Right cardiac atrium (tissue), 5 donors: ENCODE data around the gene RABAC1. TPM values are rescaled to one million over a fixed set of nuclear protein-coding genes. Genes with fewer than 3 reads are reported as not detected.

Experiments
- ATAC-seq, 2 donors: fragments of 200-7000 bp; cut with Tn5 transposase; one replicate each; pipeline versions ENCODE4 v1.8.0 to v1.9.1; 2020; ENCODE audit warnings: moderate library complexity in 2 of 2, mild to moderate bottlenecking in 1 of 2
- DNase-seq, 3 donors: peaks; one replicate each; pipeline ENCODE4 v3.0.0-alpha.2; 2020
- H3K27ac ChIP-seq: one replicate; pipeline ENCODE4 v1.5.1; 2013; ENCODE audit warnings: mild to moderate bottlenecking, low read length, control low read depth, moderate library complexity
- H3K27me3 ChIP-seq: one replicate; pipeline ENCODE4 v1.6.1; 2013; ENCODE audit not compliant: control insufficient read depth, insufficient read depth
- H3K4me1 ChIP-seq: one replicate; pipeline ENCODE4 v1.6.1; 2013; ENCODE audit warnings: low read length; ENCODE audit not compliant: control insufficient read depth, insufficient read depth
- H3K4me3 ChIP-seq: one replicate; pipeline ENCODE4 v1.5.1; 2013; ENCODE audit warnings: low read length, control low read depth
- H3K9me3 ChIP-seq: one replicate; pipeline ENCODE4 v1.6.1; 2013; ENCODE audit warnings: low read length; ENCODE audit not compliant: control insufficient read depth
- WGBS: extraction: QIAGEN DNeasy Blood & Tissue Kit; methylation state at CpG from one replicate; pipeline ENCODE4 v1.1.7; 2013; 5-methylcytosine and 5-hydroxymethylcytosine counted together
- intact Hi-C, 4 donors: fragments of 100-400 bp; cut with DNase I; formaldehyde crosslinking; loops; one replicate each; pipeline versions ENCODE4 v1.11.0 to v1.14.0; 2022 to 2023
- polyA plus RNA-seq: library from polyadenylated mRNA; stranded (reverse); fragments of 200-250 nt; gene quantifications from one replicate; pipeline ENCODE4 v1.2.3, GENCODE V29; 2013
- total RNA-seq, 4 donors: library from RNA; stranded (reverse); fragmentation: NEBNext Ultra II Directional; extraction: Animal tissue kit (Norgen Biotek cat#: 25700); gene quantifications; one replicate each; pipeline ENCODE4 v1.2.1, GENCODE V29; 2021
- donor health status: healthy with polysubstance abuse.
- donor health status: DM: no; HTN: yes; CAD: no.
- donor health status: DM: no; HTN: no; CAD: no.
- donor health status: DM: no; HTN: yes; CAD: no; lungs with severe emphysema.
- donor health status: DM: yes; HTN: yes; CAD: no.

RABAC1 gene
- total and polyA plus RNA-seq, 5 donors = 79.6 to 140 (median 94.4) TPM

- intact Hi-C loops = no loop called here
- WGBS = 75% methylated on average over 5 of the region's 5 CpGs
- no peaks in the 10 kb centered on the region for H3K4me1 ChIP-seq
- H3K27ac ChIP-seq = no peak overlapping the region
- no peak overlapping the region for H3K4me3 ChIP-seq
- peak in 1 of 3 donors; percentile 14 for DNase-seq
- no peak for ATAC-seq
- no peaks in the 10 kb centered on the region for H3K9me3 ChIP-seq
- H3K27me3 ChIP-seq = no peaks in the 10 kb centered on the region
These were observed 6.0 kb upstream of the RABAC1 start for GRCh38 chr19:41965106-41965505.

GRCh38 chr19:41960973-41961372, 1.9 kb upstream of the RABAC1 start:
- WGBS = 95% methylated on average over 5 of the region's 5 CpGs
- Histone ChIP-seq H3K27ac (no peak overlapping the region), H3K4me3 (no peak overlapping the region), H3K4me1 (no peaks in the 10 kb centered on the region), H3K27me3 (no peaks in the 10 kb centered on the region), H3K9me3 (no peaks in the 10 kb centered on the region)
- intact Hi-C loops = no loop called here
- ATAC-seq = no peak
- no peak for DNase-seq

GRCh38 chr19:41958367-41959055, 610 bp downstream of the RABAC1 start:
- under 1% methylated on average over 43 of the region's 43 CpGs for WGBS
- Histone ChIP-seq H3K4me3 (peak overlapping the region; percentile 77), H3K4me1 (no peaks in the 10 kb centered on the region), H3K27me3 (no peaks in the 10 kb centered on the region), H3K27ac (peak overlapping the region; percentile 85), H3K9me3 (no peaks in the 10 kb centered on the region)
- DNase-seq = peak; percentile 90 to 94 (median 94)
- peak; percentile 87 to 89 for ATAC-seq
- intact Hi-C loops = no loop called here

- ATAC-seq (peak; percentile 62 to 68), DNase-seq (peak; percentile 59 to 85 (median 77))
- Histone ChIP-seq H3K9me3 (no peaks in the 10 kb centered on the region), H3K27ac (no peak overlapping the region), H3K4me1 (no peaks in the 10 kb centered on the region), H3K4me3 (peak overlapping the region; percentile 77), H3K27me3 (no peaks in the 10 kb centered on the region)
- 16% methylated on average over 10 of the region's 10 CpGs for WGBS
- intact Hi-C loops = no loop called here
These were observed 1.2 kb downstream of the RABAC1 start for GRCh38 chr19:41957838-41958366.

- Histone ChIP-seq H3K27ac (no peak overlapping the region), H3K27me3 (no peaks in the 10 kb centered on the region), H3K4me1 (no peaks in the 10 kb centered on the region), H3K9me3 (no peaks in the 10 kb centered on the region), H3K4me3 (no peak overlapping the region)
- DNase-seq (peak in 1 of 3 donors; percentile 38), ATAC-seq (no peak)
- WGBS = 77% methylated on average over 11 of the region's 11 CpGs
- intact Hi-C loops = no loop called here
These were observed 1.8 kb downstream of the RABAC1 start for GRCh38 chr19:41957161-41957837.

GRCh38 chr19:41956621-41957020, 2.5 kb downstream of the RABAC1 start:
- no peaks in the 10 kb centered on the region for H3K27me3 ChIP-seq
- no peak overlapping the region for H3K4me3 ChIP-seq
- no peaks in the 10 kb centered on the region for H3K4me1 ChIP-seq
- peak in 1 of 3 donors; percentile 46 for DNase-seq
- no peaks in the 10 kb centered on the region for H3K9me3 ChIP-seq
- no peak for ATAC-seq
- H3K27ac ChIP-seq = no peak overlapping the region
- WGBS = 87% methylated on average over 13 of the region's 13 CpGs
- intact Hi-C loops = no loop called here

- no peak overlapping the region for H3K27ac ChIP-seq
- no peak for ATAC-seq
- 58% methylated on average over 7 of the region's 7 CpGs for WGBS
- no peaks in the 10 kb centered on the region for H3K27me3 ChIP-seq
- intact Hi-C loops = no loop called here
- peak in 1 of 3 donors; percentile 50 for DNase-seq
- no peak overlapping the region for H3K4me3 ChIP-seq
- no peaks in the 10 kb centered on the region for H3K9me3 ChIP-seq
- H3K4me1 ChIP-seq = no peaks in the 10 kb centered on the region
These were observed 3.6 kb downstream of the RABAC1 start for GRCh38 chr19:41955521-41955920.

- no peak overlapping the region for H3K4me3 ChIP-seq
- peak; percentile 76 to 90 (median 90) for DNase-seq
- H3K27ac ChIP-seq = no peak overlapping the region
- intact Hi-C loops = loop anchor here in 2 of 4 donors (5.0 kb wide), 1 partner anchor 79 kb away; no protein-coding TSS in a partner anchor
- H3K27me3 ChIP-seq = no peaks in the 10 kb centered on the region
- 3% methylated on average over 12 of the region's 12 CpGs for WGBS
- H3K4me1 ChIP-seq = no peaks in the 10 kb centered on the region
- H3K9me3 ChIP-seq = no peaks in the 10 kb centered on the region
- ATAC-seq = peak; percentile 56 to 71
These were observed 7.4 kb downstream of the RABAC1 start for GRCh38 chr19:41951686-41952172.

GRCh38 chr19:41947091-41947490, 12.0 kb downstream of the RABAC1 start:
- H3K4me3 ChIP-seq = no peak overlapping the region
- ATAC-seq (no peak), DNase-seq (peak in 1 of 3 donors; percentile 7)
- H3K27ac ChIP-seq = no peak overlapping the region
- no peaks in the 10 kb centered on the region for H3K9me3 ChIP-seq
- no peaks in the 10 kb centered on the region for H3K27me3 ChIP-seq
- intact Hi-C loops = loop anchor here in 1 of 4 donors (5.0 kb wide), 1 partner anchor 70 kb away; the partner anchor contains the start of gene CD79A
- WGBS = 94% methylated on average over 3 of the region's 3 CpGs
- no peaks in the 10 kb centered on the region for H3K4me1 ChIP-seq

- Histone ChIP-seq H3K9me3 (no peaks in the 10 kb centered on the region), H3K4me3 (no peak overlapping the region), H3K27me3 (no peaks in the 10 kb centered on the region), H3K4me1 (no peaks in the 10 kb centered on the region), H3K27ac (no peak overlapping the region)
- 84% methylated on average over 8 of the region's 8 CpGs for WGBS
- intact Hi-C loops = loop anchor here in 1 of 4 donors (5.0 kb wide), 1 partner anchor 68 kb away; the partner anchor contains the start of gene CD79A
- peak in 2 of 3 donors; percentile 23 to 61 for DNase-seq
- ATAC-seq = no peak
These were observed 13.9 kb downstream of the RABAC1 start for GRCh38 chr19:41945135-41945766.
